HG03025 (cell line): ENCODE results near the gene ENDOG.

Experiments
- ATAC-seq: cut with Tn5 transposase; IDR thresholded peaks from one replicate; pipeline ENCODE4 v1.9.1; 2021; ENCODE audit warnings: mild to moderate bottlenecking, moderate library complexity; ENCODE audit not compliant: unreplicated experiment, low FRiP score

Gene ENDOG

DNA sequence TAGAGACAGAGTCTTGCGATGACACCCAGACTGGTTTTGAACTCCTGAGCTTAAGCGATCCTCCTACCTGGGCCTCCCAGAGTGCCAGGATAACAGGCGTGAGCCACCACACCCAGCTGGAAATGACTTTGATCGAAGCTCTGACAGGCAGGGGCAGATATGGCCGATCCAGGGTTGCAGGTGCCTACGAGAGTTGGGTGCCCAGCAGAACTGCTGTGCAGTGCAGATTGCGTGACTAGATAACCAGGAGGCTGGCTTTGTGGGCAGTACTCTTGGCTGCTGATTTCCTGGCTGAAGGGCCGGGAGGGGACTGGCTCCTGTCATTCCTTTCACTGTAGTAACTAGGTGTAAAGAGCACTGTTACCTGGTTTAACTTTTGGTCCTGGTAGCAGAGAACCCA, 19.4 kb upstream of the ENDOG start:
- no peak for ATAC-seq

DNA sequence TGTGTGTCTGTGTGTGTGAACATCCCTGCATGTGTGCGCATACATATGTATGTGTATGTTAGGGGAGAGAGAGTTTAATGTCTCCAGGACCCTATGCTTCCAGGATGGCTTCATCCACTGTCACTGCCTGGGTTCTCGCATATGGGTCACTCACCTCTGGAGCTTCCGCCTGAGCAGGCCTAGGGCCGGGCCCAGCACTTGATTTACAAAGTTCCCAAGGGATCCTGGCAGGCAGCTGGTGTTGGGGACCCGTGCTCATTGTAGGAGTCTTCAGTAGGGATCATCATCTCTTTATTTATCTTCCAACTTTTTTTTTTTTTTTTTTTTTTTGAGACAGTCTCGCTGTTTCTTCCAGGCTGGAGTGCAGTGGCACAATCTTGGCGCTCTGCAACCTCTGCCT, 18.2 kb upstream of the ENDOG start:
- ATAC-seq, result no peak

GRCh38 chr9:128802482-128802881, 15.8 kb upstream of the ENDOG start:
- ATAC-seq, result no peak

GRCh38 chr9:128805661-128806060, 12.6 kb upstream of the ENDOG start:
- ATAC-seq, result no peak

DNA sequence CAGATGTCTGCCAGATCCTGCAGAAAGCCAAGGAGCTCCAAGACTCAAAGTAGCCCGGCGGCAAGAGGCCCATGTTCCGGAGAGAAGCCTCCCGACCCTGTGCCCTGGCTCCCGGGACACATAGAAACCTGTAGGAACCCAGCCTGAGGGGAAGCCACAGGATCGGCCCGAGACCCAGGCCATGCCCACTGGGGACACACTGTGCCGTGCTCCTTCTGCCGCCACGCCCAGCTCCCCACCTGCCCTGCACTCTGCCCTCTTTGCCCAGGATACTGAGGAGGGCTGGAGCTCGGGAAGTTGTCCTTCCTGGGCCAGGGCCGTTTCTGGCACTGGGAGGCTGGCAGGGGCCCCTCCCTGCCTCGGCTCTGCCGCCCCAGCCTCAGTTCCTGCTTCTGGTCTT, 10.5 kb upstream of the ENDOG start:
- ATAC-seq, result no peak

GRCh38 chr9:128808543-128808942, 9.8 kb upstream of the ENDOG start:
- no peak for ATAC-seq

GRCh38 chr9:128809036-128809599, 9.2 kb upstream of the ENDOG start:
- ATAC-seq, result no peak

DNA sequence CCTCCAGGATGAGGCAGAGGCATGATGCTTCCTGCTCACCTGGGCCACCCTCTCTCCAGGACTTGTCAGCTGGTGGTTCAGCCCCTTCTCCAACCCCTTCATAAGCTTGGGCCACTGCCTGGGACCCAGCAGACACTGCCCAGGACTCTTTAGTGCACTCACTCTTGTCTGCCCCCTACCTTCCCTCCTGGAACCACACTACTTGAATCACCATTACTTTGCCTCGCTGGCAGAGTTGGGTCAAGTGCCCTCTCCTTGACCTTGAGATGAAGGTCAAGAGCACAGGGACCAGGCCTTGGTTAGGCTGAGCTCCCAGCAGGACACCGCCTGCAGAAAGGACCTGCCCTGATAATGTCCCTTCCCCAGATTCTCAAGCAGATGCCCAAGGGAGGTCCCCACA, 8.5 kb upstream of the ENDOG start:
- no peak for ATAC-seq

DNA sequence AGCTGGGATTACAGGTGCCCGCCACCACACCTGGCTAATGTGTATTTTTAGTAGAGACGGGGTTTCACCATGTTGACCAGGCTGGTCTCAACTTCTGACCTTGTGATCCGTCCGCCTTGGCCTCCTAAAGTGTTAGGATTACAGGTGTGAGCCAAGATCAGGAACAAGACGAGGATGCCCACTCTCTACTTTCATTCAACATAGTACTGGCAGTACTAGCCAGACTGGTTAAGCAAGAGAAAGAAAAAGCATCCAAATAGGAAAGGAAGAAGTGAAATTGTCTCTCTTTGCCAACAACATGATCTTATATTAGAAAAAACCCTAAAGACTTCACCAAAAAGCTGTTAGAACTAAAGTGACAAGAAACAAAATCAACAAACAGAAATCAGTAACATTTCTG, 7.4 kb upstream of the ENDOG start:
- ATAC-seq, result no peak

DNA sequence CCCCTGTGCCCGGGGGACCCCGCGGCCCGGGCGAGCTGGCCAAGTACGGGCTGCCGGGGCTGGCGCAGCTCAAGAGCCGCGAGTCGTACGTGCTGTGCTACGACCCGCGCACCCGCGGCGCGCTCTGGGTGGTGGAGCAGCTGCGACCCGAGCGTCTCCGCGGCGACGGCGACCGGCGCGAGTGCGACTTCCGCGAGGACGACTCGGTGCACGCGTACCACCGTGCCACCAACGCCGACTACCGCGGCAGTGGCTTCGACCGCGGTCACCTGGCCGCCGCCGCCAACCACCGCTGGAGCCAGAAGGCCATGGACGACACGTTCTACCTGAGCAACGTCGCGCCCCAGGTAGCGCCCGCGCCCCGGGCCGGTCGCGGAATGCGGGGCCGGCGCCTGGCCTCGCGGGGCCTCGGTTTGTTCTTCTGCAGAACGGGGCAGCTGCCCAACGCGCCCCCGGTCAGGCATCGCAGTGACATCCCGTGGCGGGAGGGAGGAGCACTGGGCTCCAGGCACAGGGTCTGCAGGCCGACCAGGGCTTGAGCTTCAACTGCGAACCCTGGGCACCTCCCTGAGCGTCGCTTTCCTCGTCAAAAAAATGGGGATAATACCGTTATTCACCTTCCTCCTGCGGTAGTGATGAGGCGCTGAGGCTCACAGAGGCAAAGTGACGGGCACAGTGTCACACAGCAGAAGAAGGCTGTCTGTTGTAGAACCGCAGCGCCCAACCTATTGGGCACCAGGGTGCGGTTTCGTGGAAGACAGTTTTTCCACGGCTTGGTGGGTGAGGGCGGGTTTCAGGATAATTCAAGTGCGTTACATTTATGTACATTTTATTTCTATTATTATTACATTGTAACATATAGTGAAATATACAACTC, 777 bp downstream of the ENDOG start:
- ATAC-seq, result peak; percentile 10

DNA sequence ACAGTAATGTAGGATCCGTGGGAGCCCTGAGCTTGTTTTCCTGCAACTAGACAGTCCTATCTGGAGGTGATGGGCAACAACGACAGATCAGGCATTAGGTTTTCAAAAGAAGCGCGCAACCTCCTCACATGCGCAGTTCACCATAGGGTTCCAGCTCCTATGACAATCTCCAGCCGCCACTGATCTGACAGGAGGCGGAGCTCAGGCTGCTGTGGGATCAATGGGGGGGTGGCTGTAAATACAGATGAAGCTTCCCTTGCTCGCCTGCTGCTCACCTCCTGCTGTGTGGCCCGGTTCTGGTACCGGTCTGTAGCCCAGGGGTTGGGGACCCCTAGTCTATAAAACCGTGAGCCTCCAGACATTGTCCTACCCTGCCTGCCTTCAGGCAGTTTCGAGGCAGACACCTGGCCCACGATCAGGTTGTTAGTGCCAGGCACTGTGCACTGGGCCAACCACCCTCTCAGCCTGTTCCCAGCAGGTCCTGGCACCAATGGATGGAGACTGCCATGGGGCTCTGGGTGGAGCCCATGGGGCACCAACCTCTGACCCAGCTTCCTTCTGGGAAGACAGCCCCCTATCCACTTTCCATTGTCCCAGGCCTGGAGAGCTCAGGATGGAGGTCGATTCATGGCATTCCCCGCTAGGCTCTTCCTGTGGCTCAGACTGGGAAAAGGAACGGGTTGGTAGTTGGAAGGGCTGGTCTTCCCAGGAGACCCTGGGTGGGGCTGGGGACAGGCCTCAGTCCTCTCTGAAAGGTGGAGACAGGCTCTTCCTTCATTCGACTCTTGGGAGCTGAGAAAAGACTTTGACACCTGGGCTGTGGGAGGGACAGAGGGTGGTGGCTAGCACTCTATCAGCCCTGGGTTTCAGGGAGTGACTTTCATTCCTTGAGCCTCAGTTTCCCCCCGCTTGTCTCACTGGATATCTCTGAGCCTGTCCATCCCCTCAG, 1.7 kb downstream of the ENDOG start:
- ATAC-seq, result no peak

- ATAC-seq, result no peak
Measured at GRCh38 chr9:128820665-128821583, 2.6 kb downstream of the ENDOG start.

DNA sequence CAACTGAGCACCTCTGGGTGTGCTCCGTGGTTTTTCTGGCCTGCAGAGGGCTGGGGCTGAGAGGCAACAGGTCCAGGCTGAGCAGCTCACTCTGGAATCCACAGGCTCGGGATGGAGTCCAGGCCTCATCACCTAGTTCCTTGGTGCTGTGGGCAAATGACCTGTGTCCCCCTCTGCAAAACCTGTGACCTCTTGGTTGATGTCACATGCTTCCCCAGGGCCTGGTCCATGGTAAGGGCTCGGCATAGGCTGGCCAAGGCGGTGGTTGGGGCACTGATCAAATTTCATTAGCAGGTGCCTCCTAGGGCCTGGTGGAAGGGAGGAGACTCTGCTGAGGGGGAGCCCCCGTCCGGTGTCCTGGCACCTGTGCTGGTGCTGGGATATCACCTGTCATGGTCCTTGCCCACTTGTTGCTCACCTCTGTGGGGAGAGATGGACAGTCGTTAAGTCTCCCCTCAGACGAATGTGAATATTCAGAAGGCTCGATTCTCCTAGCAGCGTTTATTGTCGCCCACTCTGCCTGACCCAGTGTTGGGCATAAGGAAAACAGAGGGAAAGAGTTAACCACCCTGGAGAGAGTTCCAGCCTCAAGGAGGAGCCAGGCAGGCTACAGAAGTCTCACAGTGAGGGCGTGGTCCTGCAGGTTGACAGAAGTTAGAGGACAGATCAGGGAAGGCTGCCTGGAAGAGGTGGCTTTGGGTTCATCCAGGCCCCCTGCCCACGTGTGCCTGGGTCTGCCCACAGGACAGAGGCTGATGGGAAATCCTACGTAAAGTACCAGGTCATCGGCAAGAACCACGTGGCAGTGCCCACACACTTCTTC, 3.5 kb downstream of the ENDOG start:
- ATAC-seq, result no peak

GRCh38 chr9:128822407-128823042, 4.2 kb downstream of the ENDOG start:
- ATAC-seq, result no peak

DNA sequence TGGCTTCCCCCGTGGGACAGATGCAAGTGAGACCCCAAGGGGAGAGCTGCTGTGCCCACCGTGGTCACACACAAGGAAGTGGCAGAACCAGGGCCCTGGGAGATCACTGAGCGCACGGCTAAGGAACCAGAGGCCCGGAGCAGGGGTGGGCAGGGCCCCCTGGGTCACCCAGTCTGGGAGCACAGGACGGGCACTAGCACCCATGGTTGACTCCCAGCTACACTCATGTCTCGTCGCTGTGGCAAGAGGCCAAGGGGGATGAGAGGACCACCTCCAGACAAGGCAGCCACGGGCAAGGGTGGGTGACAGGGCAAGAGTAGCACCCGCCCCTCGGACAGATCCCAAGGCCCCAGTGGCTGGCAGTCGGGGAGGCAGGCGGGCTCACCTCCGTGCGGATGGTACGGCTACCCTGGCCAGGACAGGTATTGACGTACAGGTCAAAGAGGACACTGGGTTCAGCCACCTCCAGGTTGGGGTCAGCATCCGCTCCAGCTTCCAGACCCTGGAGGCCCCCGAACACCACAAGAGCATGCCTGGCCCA, 5.1 kb downstream of the ENDOG start:
- no peak for ATAC-seq

- no peak for ATAC-seq
Measured at GRCh38 chr9:128823903-128824406, 5.7 kb downstream of the ENDOG start.

DNA sequence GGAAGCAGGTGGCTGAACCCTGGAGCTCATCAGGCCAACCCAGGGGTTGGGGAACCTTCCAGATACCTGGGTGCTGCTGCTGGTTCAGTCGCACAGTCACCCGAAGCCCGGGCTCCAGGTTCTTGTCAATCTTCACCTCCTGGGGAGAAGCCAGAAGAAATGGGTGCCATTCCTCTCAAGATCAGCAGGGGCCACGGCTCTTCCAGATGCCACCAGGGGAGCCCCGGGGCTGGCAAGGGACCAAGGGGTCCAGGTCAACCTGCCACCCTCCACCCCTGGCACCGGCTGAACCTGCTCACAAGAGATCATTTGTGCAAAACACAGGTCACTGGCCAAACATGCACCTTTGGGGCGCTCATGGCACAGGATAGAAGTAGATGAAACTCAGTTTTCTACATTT, 6.6 kb downstream of the ENDOG start:
- ATAC-seq, result no peak
